HG03135 (cell line): ENCODE measurements around the gene COPS3.
"Not testable (repeated sequence)": the region's sequence is repeated elsewhere in the genome, so short reads cannot be mapped to it uniquely, and the experiment has no call there.

ENCODE experiments used
- ATAC-seq: cut with Tn5 transposase; IDR thresholded peaks from one replicate; pipeline ENCODE4 v1.9.1; 2021; ENCODE audit warnings: mild to moderate bottlenecking, moderate library complexity; ENCODE audit not compliant: unreplicated experiment

Gene COPS3

DNA sequence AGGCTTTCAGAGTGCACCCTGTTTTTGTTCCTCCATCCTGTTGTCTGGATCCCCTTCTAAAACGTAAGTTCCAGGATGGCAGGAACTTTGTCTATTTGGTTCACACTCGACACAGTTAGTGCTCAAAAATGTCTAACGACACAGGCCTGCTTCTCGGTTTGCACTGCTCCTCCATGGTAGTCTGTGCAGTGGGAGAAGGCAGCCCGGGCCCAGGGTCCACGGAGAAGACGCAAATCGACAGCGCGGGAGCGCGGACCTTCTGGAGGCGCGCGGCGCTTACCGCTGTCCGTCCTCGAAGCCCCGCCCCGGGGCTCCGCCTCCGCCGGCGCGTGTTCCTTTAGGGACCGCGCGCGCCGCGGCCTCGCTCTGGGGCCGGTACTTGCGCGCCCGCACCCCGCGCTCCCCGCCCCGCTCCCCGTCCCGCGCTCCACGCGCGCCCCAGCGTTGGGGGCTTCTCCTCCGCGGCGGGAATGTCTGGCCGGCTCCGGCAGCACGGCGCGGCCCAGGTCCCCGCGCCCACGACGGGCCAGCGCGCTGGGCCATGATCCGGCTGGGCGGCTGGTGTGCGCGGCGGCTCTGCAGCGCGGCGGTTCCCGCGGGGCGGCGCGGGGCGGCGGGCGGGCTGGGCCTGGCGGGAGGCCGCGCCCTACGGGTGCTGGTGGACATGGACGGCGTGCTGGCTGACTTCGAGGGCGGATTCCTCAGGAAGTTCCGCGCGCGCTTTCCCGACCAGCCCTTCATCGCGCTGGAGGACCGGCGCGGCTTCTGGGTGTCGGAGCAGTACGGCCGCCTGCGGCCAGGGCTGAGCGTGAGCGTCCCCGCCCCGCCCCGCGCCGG, 22.2 kb upstream of the COPS3 start, which contains the start of gene NT5M:
NT5M (plus strand) TSS at position 364 of the 837 bp plus-strand sequence; CDS start at position 542, 178 bp downstream.
- peak; percentile 57 for ATAC-seq

DNA sequence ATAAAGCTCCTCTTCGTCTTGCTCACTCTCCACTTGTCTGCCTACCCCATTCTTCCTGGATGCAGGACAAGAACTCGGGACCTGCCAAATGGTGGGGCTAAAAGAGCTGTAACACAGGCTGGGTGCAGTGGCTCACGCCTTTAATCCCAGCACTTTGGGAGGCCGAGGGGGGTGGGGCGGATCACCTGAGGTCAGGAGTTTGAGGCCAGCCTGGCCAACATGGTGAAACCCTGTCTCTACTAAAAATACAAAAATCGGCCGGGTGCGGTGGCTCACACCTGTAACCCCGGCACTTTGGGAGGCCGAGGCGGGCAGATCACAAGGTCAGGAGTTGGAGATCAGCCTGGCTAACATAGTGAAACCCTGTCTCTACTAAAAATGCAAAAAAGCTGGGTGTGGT, 20.6 kb upstream of the COPS3 start:
- ATAC-seq, result not testable (repeated sequence)

DNA sequence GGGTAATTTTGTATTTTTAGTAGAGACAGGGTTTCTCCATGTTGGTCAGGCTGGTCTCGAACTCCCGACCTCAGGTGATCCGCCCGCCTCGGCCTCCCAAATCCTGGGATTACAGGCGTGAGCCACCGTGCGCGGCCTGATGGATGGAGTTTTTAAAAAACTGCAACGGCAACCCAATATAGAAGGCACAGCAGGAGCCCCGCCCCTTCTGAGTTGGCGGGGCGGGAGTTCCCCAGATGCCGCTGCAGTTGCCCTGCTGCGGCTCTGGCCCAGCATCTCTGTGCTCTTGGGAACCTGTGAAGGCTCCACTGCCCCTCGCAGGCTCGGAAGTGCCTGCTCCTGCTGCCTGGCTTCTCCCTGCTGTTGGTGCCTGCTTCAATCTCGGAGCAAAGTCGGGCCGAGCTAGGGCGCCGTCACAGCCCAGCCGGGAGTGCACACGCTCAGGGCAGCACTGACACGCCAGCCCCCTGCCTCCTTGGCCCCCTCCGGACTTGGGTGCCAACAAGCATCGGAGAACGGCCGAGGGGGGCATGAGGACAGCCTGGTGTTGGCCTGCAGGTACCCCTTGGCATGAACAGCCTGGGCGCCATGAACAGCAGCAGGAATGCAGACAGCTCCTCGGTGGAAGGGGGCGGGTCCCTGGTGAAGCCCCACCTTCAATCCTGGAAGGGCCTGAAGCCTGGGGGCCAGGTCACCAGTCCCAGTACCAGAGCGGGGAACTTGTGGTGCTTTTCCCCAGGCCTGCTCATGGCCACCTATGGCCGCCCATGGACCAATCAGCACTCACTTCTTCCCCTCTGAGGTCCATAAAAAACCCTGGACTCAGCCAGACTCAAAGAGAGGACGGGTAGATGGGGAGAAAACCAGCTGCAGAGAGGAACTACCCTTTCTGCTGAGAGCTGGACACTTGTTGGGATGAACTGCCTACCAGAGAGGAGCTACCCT, 19.9 kb upstream of the COPS3 start:
- ATAC-seq, result no peak

DNA sequence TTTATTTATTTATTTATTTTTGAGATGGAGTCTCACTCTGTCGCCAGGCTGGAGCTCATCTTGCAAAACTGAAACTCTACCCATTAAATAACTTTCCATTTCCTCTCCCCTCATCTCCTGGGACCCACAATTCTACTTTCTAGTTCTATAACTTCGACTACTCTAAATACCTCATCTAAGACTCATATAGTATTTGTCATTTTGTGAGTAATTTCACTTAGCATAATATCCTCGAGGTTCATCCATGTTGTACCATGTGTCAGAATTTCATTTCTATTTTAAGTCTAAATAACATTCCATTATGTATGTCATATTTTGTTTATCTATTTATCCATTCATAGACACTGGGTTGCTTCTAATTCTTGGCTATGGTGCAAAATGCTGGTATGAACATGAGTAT, 17.1 kb upstream of the COPS3 start:
- no peak for ATAC-seq

DNA sequence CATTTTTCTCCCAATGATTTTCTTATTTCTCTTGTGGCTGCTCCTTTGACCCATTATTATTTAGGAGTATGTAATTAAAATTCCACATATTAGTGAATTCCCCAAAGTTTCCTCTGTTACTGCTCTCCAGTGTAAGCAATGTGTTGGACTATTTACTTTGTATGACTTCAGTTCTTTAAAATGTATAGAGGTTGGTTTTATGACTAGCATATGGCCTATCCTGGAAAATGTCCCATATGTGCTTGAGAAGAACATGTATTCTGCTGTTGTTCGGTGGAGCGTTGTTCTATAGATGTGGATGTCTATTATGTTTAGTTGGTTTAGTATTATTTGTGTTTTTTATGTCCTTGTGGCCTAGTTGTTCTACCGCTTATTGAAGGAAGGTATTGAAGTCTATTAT, 16.2 kb upstream of the COPS3 start:
- ATAC-seq, result no peak

DNA sequence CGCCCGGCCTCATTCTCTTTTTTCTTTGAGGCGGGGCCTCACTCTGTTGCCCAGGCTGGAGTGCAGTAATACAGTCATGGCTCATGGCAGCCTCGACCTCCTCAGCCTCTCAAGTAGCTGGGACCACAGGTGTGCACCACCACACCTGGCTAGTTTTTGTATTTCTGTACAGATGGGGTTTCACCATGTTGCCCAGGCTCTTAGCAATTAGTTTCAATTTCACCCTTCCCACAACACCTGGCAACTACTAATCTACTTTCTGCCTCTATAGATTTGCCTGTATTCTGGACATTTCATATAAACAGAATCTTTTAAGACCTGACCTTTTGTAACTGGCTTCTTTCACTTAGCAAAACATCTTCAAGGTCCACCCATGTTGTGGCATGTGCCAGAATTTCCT, 14.1 kb upstream of the COPS3 start:
- no peak for ATAC-seq

DNA sequence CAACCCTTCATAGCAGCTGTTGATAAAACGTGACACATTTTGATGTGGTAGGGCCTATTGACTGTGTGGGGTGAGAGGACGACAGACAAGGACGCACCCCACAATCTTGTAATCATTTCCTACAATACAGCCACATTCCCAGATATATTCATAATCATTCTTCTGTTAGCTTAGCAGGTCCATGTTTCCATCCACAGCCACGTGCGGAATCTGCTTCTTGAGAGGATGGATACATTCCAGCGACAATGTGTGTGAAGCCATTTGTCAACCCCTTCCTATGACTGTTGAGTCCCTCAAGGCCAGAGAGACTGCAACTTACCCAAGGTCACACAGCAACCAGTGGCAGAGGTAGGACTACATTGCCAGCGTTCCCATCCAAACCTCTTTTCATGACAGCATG, 8.7 kb upstream of the COPS3 start:
- ATAC-seq, result no peak

DNA sequence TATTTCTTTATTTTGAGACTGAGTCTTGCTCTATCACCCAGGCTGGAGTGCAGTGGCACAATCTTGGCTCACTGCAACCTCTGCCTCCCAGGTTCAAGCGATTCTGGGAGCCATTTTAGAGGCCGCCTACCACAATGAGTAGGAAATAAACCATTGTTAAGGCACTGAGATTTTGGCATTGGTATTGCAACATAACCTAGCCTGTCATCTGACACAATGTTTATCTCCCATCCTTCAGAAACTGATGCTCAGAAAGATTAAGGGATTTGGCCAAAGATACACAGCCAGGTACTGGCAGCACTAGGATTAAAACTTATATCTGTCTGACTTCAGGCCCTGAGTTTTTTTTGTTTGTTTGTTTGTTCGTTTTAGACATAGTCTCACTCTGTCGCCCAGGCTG, 8.0 kb upstream of the COPS3 start:
- ATAC-seq, result no peak

DNA sequence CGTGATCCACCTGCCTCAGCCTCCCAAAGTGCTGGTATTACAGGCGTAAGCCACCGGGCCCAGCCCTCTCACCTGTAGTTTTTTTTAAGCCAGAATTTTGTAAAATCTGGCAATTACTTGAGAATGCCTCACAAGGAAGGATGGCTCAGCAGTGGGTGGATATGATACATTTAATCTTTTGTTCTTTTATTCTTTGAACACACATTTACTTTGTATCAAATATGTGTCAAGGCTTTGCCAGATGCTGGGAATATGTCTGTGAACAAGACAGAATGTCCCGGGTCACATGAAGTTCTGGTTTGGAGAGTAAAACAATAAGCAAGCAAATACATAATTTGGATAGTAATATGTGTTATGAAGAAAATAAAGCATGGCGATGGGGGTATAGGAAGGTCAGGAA, 4.9 kb upstream of the COPS3 start:
- no peak for ATAC-seq

DNA sequence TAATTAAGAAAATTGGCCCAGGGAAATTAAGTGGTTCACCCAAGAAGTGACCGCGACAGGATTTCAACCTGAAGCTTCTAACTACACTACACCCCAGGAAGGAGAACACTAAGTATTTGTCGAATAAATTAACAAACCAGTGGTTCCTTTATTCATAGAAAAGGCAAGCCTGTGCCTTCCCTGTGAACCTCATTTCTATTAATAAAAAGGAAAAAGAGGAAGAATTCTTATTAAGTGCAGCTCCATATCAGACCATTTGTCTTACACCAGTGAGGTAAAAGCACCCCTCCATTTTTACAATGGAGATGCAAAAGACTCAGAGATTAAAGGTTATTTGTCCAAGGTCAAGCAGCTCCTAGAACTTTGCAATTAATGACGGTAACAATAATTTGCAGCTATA, 1.7 kb downstream of the COPS3 start:
- no peak for ATAC-seq

DNA sequence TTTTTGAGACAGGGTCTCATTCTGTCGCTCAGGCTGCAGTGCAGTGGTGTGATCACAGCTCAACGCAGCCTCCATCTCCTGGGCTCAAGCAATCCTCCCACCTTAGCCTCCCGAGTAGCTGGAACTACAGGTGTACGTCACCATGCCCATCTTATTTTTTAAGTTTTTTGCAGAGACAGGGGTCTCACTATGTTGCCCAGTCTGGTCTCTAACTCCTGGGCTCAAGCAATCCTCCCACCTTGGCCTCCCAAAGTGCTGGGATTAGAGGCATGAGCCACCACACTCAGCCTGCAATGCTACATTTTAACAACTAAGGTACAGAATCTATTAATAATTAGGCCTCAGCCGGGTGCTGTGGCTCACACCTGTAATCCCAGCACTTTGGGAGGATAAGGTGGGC, 3.6 kb downstream of the COPS3 start:
- not testable (repeated sequence) for ATAC-seq

DNA sequence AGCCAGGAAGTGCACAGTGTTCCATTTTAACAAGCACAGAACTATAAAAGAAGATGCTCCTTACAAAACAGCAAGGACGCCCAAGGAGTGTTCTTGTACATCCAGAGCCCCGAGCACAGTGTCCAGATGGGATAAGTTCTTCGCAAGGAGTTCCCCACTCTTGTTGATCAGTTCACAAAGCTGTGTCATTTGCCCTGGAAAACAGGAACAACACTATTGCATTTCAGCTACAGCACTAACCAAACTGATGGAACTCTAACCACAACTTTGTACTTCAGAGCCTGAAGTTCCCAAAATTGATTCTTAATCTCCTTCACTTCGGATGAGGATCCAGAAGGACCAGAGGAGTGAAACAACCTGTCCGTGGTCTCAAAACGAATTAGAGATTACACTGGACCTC, 5.1 kb downstream of the COPS3 start:
- ATAC-seq, result no peak

DNA sequence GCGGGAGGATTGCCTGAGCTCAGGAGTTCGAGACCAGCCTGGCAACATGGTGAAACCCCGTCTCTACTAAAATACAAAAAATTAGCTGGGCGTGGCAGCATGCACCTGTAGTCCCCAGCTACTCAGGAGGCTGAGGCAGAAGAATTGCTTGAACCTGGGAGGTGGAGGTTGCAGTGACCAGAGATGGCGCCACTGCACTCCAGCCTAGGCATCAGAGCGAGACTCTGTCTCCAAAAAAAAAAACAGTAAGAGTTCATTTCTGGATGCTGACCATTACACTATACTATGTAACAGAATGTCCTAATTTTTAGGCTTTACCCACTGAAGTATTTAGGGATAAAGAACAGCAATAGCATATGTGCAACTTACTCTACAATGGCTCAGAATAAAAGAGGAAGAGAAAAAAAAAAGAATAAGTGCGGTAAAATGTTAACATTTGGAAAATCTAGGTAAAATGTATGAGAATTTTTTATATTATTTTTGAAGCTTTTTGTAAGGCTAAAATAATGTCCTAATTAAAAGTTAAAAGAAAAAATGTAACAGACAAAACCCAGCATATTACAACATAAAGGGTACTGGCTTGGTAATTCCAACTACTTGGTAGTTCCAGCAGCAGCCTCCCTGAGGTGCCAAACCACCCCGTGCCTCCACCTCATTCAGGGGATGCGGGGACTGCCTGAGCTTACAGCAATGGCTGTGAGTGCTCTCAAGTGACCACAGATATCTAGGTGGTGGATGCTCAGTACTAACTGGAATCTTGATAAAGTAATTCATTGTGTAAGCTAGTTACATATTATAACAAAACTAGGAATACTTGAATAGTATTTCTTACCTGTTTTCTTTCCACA, 10.9 kb downstream of the COPS3 start:
- ATAC-seq, result no peak

DNA sequence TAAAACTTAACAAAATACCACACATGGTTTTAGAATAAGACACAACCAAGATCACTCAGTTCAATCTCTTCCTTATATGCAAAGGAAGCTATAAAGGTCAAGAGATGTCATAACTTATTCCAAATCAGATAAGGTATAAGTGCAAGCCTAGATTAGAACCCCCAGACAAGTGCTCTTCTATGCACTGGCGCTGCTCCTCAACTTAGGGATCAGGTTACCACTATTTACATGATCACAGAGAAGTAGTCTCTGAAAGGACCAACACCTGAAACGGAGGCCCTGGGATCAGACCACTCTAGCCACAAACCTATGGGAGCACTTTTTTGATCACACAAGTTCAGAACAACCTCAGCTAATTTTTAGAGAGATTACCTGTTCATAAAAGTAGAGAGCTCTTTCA, 16.6 kb downstream of the COPS3 start:
- ATAC-seq, result no peak

DNA sequence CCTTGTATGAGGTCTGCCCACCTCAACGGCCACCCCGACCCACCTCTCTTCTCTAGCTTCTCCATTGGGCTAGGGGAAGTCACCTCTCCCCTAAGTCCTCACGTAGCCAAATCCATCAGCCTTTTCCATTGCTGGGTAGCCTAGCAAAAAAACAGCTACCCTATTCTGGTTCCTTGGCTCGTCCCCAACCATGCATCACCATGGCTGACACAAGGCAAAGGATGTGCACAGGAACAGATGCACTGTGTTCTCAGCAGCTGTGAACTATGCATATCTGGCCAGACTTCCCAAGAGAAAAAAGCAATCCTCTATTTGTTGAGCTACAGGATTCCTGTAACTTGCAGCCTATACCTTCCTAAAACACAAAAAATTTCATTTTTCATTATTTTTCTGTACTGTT, 22.0 kb downstream of the COPS3 start:
- ATAC-seq, result no peak

DNA sequence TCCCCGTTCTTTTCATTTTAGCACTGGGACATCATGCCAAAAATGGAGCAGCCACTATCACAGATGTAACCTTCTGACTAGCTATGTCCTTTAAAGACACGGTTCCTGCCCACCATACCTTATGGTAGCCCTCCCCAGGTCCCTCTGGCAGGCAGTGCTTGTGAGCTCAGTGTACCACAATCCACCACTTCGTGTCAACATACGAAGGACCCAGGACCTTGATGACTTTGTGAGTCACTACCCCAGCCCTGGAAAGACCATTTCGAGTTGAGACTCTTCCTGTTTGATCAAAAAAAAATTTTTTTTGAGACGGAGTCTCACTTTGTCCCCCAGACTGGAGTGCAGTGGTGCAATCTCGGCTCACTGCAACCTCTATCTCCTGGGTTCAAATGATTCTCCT, 23.0 kb downstream of the COPS3 start:
- no peak for ATAC-seq

DNA sequence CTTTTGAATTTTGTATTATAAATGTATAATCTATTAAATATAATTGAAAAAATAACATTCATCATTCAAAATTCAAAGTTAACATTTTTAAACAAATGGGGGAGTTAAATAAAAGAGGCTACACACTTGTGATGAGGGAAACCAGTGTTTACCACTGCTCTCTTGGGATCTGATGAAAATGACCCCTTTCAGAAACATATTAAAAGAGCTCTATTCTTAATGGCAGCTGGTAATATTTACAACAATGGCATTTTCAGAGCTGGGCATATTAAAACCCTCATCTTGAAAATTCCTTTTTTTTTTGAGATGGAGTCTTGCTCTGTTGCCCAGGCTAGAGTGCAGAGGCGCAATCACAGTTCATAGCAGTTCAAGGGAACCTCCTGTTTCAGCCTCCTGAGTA, 24.7 kb downstream of the COPS3 start:
- ATAC-seq, result no peak

DNA sequence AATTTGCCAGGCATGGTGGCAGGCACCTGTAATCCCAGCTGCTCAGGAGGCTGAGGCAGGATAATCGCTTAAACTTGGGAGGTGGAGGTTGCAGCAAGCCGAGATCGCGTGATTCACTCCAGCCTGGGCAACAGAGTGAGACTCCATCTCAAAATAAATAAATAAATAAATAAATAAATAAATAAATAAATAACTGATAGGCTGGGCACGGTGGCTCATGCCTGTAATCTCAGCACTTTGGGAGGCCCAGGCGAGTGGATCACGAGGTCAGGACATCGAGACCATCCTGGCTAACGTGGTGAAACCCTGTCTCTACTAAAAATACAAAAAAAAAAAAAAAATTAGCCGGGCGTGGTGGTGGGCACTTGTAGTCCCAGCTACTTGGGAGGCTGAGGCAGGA, 25.4 kb downstream of the COPS3 start:
- ATAC-seq, result not testable (repeated sequence)

DNA sequence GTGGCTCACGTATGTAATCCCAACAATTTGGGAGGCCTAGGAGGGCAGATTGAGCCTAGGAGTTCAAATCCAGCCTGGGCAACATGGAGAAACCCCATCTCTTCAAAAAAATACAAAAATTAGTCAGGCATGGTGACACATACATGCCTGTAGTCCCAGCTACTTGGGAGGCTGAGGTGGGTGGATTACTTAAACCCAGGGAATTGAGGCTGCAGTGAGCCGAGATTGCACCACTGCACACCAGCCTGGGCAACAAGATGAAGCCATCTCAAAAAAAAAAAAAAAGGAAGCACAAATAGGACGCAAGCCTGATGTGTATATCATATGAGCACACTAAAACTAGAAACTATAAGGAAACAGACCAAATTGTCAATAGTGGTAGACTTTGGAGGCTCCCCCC, 27.0 kb downstream of the COPS3 start:
- ATAC-seq, result no peak

DNA sequence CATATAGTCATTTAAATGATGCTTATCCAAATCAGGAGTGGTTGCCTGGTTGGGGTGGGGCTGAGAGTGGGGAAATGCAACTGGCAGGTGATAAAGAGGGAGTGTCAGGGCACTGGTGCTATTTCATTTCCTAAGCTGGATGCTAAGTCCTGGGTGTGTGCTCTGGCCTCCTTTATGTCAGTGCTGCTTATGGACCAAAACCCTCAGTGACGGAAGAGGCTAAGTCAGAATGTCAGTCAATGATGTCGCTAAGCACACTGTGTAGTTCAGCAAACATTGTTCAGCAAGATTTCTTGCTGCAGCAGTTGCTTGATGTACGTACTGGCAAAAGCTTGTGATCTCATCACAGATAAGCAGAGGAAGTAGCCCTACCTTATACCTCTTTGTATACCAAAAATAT, 27.6 kb downstream of the COPS3 start:
- no peak for ATAC-seq

DNA sequence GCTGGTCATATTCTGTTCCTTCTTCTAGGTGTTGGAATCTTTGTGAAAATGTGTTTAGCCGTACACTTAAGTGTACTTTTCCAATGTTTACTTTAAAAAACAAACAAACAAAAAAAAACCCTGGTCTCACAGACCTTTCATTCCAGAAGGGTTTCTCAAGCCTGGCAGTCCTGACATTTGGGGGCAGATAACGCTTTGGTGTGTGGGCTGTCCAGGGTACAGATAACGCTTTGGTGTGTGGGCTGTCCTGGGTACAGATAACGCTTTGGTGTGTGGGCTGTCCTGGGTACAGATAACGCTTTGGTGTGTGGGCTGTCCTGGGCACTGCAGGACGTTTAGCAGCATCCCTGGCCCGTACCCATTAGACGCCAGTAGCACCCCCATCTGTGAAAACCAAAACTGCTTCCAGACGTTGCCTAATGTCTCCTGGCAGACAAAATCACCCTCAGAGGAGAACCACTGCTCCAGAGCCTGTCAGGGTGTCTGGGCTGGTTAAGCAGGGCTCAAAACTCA, 28.8 kb downstream of the COPS3 start:
- no peak for ATAC-seq
